NCI-H345 (cell line): ENCODE data around the gene PCK2.

Experiments
- DNase-seq: peaks from one replicate; lab custom pipeline; 2025; lab: John Stamatoyannopoulos, UW

PCK2 gene

GRCh38 chr14:24136684-24137528, 42.8 kb downstream of the PCK2 start:
- DNase-seq = no peak

- DNase-seq = no peak
Observed at GRCh38 chr14:24137529-24138395, 43.7 kb downstream of the PCK2 start.

- DNase-seq = no peak
Observed at GRCh38 chr14:24138396-24139271, 44.5 kb downstream of the PCK2 start.

GRCh38 chr14:24139272-24139934, 45.3 kb downstream of the PCK2 start:
- peak; percentile 10 for DNase-seq

GRCh38 chr14:24141097-24141880, 47.2 kb downstream of the PCK2 start, which contains the start of gene EMC9:
Gene EMC9 (minus strand): TSS chr14:24141591. CDS start chr14:24141304, 287 bp downstream.
- peak; percentile 100 for DNase-seq

- DNase-seq = no peak
Observed at GRCh38 chr14:24143511-24143910, 49.4 kb downstream of the PCK2 start.

GRCh38 chr14:24144451-24144850, 50.3 kb downstream of the PCK2 start:
- no peak for DNase-seq

GRCh38 chr14:24145219-24145618, 51.1 kb downstream of the PCK2 start:
- no peak for DNase-seq

GRCh38 chr14:24145690-24146452, 51.8 kb downstream of the PCK2 start:
- peak; percentile 42 for DNase-seq

- peak; percentile 98 for DNase-seq
Observed at GRCh38 chr14:24146453-24146977, 52.4 kb downstream of the PCK2 start, which contains the start of gene PSME2. Gene PSME2 (minus strand): TSS chr14:24146610. CDS start chr14:24146581, 29 bp downstream.

GRCh38 chr14:24146978-24147760, 53.1 kb downstream of the PCK2 start, which contains the start of gene RNF31:
Gene RNF31 (plus strand): TSS chr14:24147498. CDS start chr14:24147699, 201 bp downstream.
- peak; percentile 99 for DNase-seq

GRCh38 chr14:24147761-24148428, 53.8 kb downstream of the PCK2 start:
- no peak for DNase-seq

- DNase-seq = no peak
Observed at GRCh38 chr14:24149302-24149969, 55.3 kb downstream of the PCK2 start.

GRCh38 chr14:24150061-24150460, 56.0 kb downstream of the PCK2 start:
- no peak for DNase-seq

GRCh38 chr14:24150567-24150966, 56.5 kb downstream of the PCK2 start:
- DNase-seq = no peak

- no peak for DNase-seq
Observed at GRCh38 chr14:24150993-24151392, 56.9 kb downstream of the PCK2 start.

GRCh38 chr14:24151404-24152080, 57.4 kb downstream of the PCK2 start:
- no peak for DNase-seq
